Ishikawa (cell line): ENCODE data around the gene ENOX1.

Experiments
- CEBPB ChIP-seq: IDR thresholded peaks from 2 replicates; pipeline ENCODE4 v1.6.1; 2012
- EP300 ChIP-seq: IDR thresholded peaks from 2 replicates; pipeline ENCODE4 v1.6.1; 2012; ENCODE audit warnings: borderline replicate concordance
- FOXM1 ChIP-seq: IDR thresholded peaks from 2 replicates; pipeline ENCODE4 v1.6.1; 2012; ENCODE audit warnings: low read depth, borderline replicate concordance
- TAF1 ChIP-seq: IDR thresholded peaks from 2 replicates; pipeline ENCODE4 v1.6.1; 2012; ENCODE audit warnings: low read depth, mild to moderate bottlenecking
- TCF12 ChIP-seq: IDR thresholded peaks from 2 replicates; pipeline ENCODE4 v1.6.1; 2012; ENCODE audit warnings: low read depth
- YY1 ChIP-seq: IDR thresholded peaks from 2 replicates; pipeline ENCODE4 v1.6.1; 2012; ENCODE audit warnings: low read depth
- TF ChIP-seq, protein P1 (sequence below): IDR thresholded peaks from 2 replicates; pipeline ENCODE4 v1.6.1; 2012; ENCODE audit warnings: low read depth, mild to moderate bottlenecking

DNA sequence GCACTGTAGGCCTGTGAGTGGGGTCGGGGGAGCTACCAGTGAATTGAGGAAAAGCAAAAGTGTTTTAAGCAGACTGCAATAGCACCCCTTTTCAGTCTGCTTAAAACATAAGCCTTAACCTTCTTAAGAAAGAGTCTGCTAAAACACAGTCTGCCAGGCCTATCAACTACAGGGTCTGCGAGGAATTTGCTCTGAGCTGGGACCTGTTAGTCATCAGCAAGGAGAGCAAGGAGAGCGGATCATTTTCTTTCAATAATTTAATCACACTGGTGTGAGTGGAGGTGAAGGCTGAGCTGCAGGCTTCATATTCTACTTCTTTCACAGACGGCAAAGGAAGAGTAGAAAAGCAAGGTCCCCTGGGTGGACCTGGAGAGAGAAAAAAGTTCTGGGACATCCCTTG is 342.7 kb downstream of the ENOX1 start:
- TF ChIP-seq YY1: no peak
- TF ChIP-seq EP300: no peak
- TF ChIP-seq TCF12: no peak
- TF ChIP-seq, protein P1, sequence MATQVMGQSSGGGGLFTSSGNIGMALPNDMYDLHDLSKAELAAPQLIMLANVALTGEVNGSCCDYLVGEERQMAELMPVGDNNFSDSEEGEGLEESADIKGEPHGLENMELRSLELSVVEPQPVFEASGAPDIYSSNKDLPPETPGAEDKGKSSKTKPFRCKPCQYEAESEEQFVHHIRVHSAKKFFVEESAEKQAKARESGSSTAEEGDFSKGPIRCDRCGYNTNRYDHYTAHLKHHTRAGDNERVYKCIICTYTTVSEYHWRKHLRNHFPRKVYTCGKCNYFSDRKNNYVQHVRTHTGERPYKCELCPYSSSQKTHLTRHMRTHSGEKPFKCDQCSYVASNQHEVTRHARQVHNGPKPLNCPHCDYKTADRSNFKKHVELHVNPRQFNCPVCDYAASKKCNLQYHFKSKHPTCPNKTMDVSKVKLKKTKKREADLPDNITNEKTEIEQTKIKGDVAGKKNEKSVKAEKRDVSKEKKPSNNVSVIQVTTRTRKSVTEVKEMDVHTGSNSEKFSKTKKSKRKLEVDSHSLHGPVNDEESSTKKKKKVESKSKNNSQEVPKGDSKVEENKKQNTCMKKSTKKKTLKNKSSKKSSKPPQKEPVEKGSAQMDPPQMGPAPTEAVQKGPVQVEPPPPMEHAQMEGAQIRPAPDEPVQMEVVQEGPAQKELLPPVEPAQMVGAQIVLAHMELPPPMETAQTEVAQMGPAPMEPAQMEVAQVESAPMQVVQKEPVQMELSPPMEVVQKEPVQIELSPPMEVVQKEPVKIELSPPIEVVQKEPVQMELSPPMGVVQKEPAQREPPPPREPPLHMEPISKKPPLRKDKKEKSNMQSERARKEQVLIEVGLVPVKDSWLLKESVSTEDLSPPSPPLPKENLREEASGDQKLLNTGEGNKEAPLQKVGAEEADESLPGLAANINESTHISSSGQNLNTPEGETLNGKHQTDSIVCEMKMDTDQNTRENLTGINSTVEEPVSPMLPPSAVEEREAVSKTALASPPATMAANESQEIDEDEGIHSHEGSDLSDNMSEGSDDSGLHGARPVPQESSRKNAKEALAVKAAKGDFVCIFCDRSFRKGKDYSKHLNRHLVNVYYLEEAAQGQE: no peak
- TF ChIP-seq FOXM1: no peak
- TF ChIP-seq CEBPB: no peak
- no peak for TF ChIP-seq TAF1
